Measurements from ENCODE around the gene MEGF8.

MEGF8 gene

DNA sequence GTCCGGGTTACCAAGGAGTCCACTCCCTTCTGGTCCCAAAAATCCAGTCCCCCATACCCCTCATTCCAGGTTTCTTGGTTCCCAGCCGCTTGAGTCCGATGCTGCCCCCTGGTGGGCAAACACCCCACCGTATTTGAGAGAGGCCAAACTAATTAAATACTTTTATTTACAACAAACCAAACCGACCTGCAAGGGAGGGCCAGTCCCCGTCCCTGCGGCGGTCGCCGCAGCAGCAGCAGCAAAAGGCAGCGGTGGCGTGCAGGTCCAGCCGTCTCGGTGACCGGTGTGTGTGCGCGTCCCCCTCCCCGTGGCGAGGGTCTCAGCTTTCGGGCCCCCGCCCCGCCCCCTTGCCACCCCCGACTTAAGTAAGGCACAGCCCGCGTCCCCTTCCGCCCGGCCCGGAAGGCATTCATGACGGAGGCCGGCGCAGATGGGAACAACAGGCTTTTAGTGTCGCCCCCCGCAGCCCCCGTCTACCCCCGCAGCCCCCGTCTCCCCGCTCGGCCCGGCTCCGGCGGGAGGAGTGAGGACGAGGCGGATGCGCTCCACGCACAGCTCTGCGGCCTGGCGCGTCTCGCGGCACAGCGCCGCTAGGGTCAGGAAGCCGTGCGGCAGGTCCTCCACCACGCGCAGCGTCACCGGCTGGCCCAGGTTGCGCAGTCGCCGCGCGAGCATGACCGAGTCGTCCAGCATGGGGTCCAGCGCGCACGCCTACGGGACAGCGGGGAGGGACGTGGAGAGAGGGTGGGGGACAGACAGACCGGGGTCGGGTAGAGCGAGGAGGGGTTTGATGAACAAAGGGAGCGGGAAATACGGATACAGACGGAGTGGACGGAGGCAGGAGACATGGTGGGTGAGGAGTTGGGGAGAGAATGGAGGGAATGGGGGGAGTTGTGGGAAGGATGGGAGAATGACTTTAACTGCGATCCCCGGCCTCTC, 76.2 kb downstream of the MEGF8 start:
- in situ Hi-C loops (cut with HindIII; ENCODE audit: low pct_unique_long_range_greater_than_20kb, low sequenced_read_pairs): no loop called here
- peak; percentile 73 to 76 for DNase-seq (ENCODE audit: low read depth in 1 of 2, low spot score in 1 of 2)
- TF ChIP-seq JUND (IDR thresholded peaks at IDR 0.05; ENCODE audit: low read depth): no peak

DNA sequence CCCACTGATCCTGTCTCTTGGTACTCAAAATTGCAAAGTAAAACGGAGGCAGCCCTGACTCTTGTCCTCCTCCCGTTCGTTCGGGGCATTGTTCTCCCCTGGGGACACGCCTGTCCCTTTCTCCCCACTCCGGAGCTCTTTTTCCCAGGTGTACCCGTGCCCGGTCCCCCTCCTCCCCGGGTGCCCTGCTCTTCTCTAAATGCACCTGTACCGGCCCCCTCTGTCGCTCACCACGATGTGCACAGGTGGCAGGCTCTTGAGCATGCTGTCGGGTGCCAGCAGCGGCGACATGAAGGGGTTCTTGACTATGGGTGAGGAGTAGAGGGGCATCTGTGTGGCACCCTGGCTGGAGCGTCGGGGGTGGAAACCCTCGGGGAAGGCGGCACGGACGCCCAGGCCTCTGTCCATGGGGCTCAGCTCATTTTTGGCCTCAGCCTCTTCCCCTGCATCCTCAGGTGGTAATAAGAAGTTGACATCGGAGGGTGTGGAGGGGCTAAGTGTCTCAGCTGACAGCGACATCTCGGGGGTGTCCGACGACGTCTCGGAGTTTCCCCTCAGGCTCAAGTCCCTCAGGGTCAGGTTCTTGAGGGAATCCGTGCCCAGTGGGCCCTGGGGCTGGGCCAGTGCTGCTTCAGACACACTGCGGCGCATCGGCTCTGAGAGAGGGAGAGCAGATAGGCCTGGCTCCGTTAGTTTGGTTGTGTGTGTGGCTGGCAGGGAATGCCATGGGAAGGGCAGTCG, 77.1 kb downstream of the MEGF8 start:
- DNase-seq (ENCODE audit: low read depth in 1 of 2, low spot score in 1 of 2): no peak
- in situ Hi-C loops (cut with HindIII; ENCODE audit: low pct_unique_long_range_greater_than_20kb, low sequenced_read_pairs): no loop called here
- no peak for TF ChIP-seq JUND (IDR thresholded peaks at IDR 0.05; ENCODE audit: low read depth)

DNA sequence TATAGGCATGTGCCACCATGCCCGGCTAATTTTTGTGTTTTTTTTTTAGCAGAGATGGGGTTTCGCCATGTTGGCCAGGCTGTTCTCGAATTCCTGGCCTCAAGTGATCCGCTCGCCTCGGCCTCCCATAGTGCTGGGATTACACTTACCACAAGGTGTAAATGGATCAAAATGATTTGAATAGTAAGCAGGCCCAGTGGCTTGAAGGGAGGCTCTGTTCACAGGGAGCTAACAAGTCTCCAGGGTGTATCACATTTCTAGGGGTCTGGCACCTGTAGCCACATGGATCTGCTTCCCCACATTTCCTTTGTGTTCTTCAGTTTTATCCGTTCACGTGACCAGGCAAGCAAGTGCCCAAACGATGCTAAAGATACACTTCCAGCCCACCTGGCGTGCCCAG, 78.2 kb downstream of the MEGF8 start:
- in situ Hi-C loops (cut with HindIII; ENCODE audit: low pct_unique_long_range_greater_than_20kb, low sequenced_read_pairs): no loop called here
- no peak for DNase-seq (ENCODE audit: low read depth in 1 of 2, low spot score in 1 of 2)
- no peak for TF ChIP-seq JUND (IDR thresholded peaks at IDR 0.05; ENCODE audit: low read depth)

DNA sequence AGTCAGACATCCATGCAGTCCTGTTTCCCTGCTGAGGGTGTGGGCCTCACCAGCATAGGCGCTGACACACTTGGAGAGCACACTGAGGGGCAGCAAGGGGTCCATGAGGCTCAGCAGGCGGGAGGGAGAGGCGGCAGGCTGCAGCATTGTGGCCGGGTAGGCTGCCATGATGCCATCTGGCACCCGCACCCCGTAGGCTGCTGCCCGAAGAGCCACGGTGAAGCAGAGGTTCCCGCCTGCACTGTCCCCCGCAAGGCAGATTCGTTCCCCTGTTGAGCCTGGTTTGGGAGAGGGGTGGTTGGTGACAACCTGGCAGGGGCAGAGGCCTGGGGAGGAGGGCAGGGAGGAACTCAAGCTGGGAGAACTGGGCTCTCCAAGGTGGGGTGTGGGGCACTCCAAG, 80.7 kb downstream of the MEGF8 start:
- TF ChIP-seq JUND (IDR thresholded peaks at IDR 0.05; ENCODE audit: low read depth): no peak
- in situ Hi-C loops (cut with HindIII; ENCODE audit: low pct_unique_long_range_greater_than_20kb, low sequenced_read_pairs): no loop called here
- DNase-seq (ENCODE audit: low read depth in 1 of 2, low spot score in 1 of 2): no peak

DNA sequence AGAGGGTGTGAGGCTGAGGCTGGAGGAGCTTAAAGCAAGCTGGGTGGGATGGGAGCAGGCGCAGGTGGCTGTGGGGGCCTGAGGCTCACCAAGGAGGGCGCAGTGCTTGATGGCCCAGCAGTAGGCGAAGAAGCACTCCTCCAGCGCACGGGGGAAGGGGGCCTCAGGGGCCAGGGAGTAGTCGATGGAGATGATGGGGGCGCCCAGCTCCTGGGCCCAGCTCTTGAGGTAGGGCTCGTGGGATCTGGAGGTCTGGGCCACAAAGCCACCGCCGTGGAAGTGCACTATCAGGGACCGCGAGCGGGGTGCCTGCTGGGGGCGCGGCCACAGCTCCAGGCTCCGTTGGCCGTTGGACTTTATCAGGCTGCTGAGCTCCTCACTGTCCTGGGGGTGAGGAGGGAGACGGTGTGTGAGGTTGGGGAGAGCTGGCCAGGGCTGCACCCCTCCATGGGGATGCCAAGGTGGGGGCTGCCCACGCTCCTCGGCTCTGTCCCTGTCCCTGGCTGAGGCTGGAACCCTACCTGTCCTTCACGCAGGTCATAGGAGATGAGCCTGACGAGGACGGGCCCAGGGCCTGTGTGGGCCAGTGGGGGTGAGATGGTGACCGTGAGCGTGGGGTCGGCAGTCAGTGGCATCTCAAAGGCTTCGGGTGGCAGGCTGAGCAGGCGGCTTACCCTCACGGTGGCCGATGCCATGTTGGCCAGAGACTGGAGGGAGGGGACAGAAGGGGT, 81.8 kb downstream of the MEGF8 start:
- in situ Hi-C loops (cut with HindIII; ENCODE audit: low pct_unique_long_range_greater_than_20kb, low sequenced_read_pairs): no loop called here
- no peak for TF ChIP-seq JUND (IDR thresholded peaks at IDR 0.05; ENCODE audit: low read depth)
- no peak for DNase-seq (ENCODE audit: low read depth in 1 of 2, low spot score in 1 of 2)

DNA sequence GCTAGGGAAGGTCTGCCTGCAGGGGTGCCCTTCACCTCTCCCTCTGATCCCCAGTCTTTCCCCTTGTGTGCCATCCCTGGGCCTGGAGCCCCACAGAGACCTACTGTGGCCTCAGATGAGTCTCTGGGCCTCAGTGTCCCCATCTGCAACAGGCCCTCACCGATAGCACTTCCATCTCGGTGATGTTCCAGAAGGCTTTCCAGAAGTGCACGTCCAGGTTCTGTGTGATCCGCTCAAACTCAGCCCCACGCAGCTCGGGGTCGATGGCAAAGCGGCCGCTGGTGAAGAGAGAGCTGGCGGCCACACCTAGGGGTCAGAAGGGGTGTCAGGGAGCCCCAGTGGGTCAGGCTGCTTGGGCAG, 82.4 kb downstream of the MEGF8 start:
- in situ Hi-C loops (cut with HindIII; ENCODE audit: low pct_unique_long_range_greater_than_20kb, low sequenced_read_pairs): no loop called here
- DNase-seq (ENCODE audit: low read depth in 1 of 2, low spot score in 1 of 2): no peak
- TF ChIP-seq JUND (IDR thresholded peaks at IDR 0.05; ENCODE audit: low read depth): no peak

DNA sequence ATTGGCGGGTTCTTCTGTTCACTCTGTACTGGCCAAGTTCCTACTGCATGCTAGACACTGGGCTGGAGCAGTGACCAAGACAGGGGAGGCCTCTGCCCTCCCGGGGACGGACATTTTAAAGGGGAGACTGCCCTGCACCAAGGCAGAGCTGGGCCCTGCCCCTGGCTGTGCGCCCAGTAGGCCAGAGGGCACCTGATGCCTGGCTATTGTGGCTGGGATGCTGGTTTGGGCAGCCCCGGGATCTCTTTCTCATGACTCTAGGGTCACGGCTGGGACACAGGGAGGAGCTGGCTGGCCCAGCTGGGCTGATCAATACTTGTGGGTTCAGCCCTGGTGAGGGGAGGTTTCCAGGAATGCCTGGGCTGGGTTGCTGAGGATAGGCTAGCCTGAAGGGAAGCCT, 84.0 kb downstream of the MEGF8 start:
- no peak for TF ChIP-seq JUND (IDR thresholded peaks at IDR 0.05; ENCODE audit: low read depth)
- DNase-seq (ENCODE audit: low read depth in 1 of 2, low spot score in 1 of 2): no peak
- in situ Hi-C loops (cut with HindIII; ENCODE audit: low pct_unique_long_range_greater_than_20kb, low sequenced_read_pairs): no loop called here

DNA sequence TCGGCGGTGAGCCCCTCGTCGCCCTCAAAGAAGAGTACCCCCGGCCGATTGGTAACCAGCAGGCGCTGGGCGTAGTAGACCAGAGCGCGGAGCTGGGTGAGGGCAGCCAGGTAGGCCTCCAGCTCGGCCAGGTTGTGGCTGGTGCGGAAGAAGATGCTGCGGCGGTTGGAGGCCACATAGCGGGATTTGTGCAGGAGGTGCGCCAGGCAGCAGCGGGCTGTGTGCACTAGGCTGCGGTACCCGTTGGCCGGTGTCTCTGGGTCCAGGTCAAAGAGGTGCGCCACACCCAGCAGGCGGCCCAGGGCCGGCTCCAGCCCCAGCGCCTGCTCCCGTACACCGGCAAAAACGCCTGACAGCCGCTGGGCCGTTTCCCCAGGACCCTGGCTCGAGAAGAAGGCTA, 84.9 kb downstream of the MEGF8 start:
- no peak for DNase-seq (ENCODE audit: low read depth in 1 of 2, low spot score in 1 of 2)
- in situ Hi-C loops (cut with HindIII; ENCODE audit: low pct_unique_long_range_greater_than_20kb, low sequenced_read_pairs): no loop called here
- TF ChIP-seq JUND (IDR thresholded peaks at IDR 0.05; ENCODE audit: low read depth): no peak

DNA sequence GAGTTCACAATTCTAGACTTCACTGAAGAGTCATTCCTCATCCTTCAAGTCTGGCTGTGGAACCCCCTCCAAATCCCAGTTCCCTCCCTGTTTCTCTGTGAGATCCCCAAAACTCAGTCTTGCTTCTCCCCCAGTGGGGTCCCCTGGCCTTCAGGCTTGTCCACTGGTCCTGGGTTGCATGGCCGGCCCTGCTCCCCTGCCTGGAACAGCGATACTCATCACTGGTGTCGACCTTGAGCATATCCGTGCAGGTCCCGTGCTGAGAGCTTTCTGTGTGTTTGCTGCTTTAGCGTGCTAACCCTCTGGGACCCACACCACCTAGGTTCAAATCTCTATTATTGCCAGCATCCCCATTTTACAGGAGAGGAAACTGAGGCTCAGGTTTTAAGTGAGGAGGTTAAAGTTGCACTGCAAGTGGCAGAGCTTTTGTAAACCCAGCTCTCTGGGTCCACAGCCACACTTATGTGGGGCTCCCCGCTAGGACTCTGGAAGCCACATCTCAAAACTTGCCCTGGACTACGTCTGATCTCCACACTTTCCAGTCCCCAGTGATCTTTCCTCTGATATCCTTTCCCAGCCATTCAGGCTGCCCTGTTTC, 86.2 kb downstream of the MEGF8 start:
- no peak for DNase-seq (ENCODE audit: low read depth in 1 of 2, low spot score in 1 of 2)
- in situ Hi-C loops (cut with HindIII; ENCODE audit: low pct_unique_long_range_greater_than_20kb, low sequenced_read_pairs): no loop called here
- TF ChIP-seq JUND (IDR thresholded peaks at IDR 0.05; ENCODE audit: low read depth): no peak

DNA sequence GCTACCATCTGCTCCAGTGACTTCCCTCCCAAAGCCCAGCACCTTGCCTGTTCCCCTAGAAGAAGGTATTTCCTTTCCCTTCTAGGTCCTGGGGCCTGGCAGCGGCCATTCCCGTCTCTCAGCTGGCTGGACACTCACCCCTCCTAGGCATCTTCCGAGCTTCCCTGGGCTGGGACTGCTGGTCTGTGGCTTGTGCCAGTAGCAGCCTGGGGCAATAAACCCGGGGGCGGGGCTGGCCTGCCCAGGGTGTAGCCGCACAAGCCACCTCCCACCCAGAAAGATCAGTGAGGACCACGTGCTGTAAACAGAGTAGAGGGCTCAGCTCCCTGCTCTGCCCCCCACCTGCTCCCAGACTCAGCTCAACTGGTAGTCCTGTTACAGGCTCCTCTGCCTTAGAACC, 86.8 kb downstream of the MEGF8 start:
- no peak for TF ChIP-seq JUND (IDR thresholded peaks at IDR 0.05; ENCODE audit: low read depth)
- in situ Hi-C loops (cut with HindIII; ENCODE audit: low pct_unique_long_range_greater_than_20kb, low sequenced_read_pairs): no loop called here
- DNase-seq (ENCODE audit: low read depth in 1 of 2, low spot score in 1 of 2): no peak

DNA sequence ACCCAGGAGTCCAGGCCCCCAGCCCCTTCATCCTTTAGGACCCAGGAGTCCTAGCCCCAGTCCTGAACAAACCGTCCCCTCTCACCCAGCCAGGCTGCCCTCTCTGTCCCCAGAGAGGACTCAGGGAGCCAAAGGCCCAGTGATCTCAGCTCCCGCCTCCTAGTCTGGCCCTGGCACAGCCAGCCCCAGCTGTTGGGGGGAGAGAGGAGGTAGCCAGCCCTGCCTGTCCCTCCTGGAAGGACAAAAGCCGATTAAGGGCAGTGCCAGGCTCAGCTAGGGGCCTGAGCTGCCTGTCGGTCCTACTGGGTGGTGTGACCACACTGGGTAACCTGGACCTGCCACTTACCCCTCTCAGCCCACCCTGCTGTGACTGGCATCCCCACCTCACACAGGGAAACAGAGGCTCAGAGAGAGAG, 87.2 kb downstream of the MEGF8 start:
- no peak for TF ChIP-seq JUND (IDR thresholded peaks at IDR 0.05; ENCODE audit: low read depth)
- no peak for DNase-seq (ENCODE audit: low read depth in 1 of 2, low spot score in 1 of 2)
- in situ Hi-C loops (cut with HindIII; ENCODE audit: low pct_unique_long_range_greater_than_20kb, low sequenced_read_pairs): no loop called here

DNA sequence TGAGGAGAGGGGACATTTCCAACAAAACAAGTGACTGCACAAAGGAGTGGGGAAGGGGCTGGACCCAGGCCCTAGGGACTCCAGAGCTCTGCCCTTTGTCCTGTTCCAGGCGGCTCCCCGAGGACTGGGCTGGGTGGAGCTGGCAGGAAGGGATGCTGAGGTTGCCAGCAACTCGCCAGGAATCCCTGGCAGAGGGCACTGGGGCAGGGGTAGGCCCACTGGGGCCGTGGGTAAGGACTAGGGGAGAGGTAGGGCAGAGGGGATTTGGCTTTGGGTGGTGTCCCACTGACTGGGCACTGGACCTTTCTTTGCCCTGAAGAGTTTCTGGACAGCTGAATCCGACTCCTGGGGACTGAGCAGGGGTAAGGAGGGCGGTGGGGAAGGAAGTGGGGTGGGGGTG, 93.9 kb downstream of the MEGF8 start:
- no peak for DNase-seq (ENCODE audit: low read depth in 1 of 2, low spot score in 1 of 2)
- no peak for TF ChIP-seq JUND (IDR thresholded peaks at IDR 0.05; ENCODE audit: low read depth)
- in situ Hi-C loops (cut with HindIII; ENCODE audit: low pct_unique_long_range_greater_than_20kb, low sequenced_read_pairs): no loop called here
